Measurements from ENCODE around the gene DNAJC3.
"Not testable (repeated sequence)": the region's sequence is repeated elsewhere in the genome, so short reads cannot be mapped to it uniquely, and the experiment has no call there.

The DNAJC3 gene

DNA sequence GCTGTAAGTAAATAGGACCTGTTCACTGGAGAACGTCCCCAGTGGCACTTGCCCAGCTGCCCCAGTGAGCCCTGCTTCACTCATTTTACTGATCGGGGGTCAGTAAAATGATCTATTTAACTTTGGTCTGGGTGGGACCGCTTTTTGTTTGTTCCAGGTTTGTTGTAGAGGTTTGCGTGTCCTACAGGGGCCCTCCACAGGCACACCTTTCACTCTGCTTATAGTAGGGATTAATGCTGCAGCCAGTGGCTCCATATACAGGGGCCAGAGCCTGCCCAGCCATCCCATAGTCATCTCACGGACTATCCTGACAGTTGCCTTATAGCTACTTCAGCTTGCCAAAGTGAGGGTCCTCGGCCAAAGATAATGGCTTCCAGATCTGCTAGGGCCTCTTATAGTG, 104.1 kb downstream of the DNAJC3 start:
- TF ChIP-seq, protein P1, sequence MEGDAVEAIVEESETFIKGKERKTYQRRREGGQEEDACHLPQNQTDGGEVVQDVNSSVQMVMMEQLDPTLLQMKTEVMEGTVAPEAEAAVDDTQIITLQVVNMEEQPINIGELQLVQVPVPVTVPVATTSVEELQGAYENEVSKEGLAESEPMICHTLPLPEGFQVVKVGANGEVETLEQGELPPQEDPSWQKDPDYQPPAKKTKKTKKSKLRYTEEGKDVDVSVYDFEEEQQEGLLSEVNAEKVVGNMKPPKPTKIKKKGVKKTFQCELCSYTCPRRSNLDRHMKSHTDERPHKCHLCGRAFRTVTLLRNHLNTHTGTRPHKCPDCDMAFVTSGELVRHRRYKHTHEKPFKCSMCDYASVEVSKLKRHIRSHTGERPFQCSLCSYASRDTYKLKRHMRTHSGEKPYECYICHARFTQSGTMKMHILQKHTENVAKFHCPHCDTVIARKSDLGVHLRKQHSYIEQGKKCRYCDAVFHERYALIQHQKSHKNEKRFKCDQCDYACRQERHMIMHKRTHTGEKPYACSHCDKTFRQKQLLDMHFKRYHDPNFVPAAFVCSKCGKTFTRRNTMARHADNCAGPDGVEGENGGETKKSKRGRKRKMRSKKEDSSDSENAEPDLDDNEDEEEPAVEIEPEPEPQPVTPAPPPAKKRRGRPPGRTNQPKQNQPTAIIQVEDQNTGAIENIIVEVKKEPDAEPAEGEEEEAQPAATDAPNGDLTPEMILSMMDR (conservative IDR thresholded peaks at IDR 0.05; ENCODE audit: low read depth, low read length) = no peak
- no peak overlapping the region for H3K4me3 ChIP-seq (ENCODE audit: low read length)
- no peak for DNase-seq (ENCODE audit: low read depth)

DNA sequence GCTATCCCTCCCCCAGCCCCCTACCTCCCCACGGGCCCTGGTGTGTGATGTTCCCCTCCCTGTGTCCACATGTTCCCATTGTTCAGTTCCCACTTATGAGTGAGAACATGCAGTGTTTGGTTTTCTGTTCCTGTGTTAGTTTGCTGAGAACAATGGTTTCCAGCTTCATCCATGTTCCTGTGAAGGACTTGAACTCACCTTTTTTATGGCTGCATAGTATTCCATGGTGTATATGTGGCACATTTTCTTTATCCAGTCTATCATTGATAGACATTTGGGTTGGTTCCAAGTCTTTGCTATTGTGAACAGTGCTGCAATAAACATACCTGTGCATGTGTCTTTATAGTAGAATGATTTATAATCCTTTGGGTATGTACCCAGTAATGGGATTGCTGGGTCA, 105.0 kb downstream of the DNAJC3 start:
- not testable (repeated sequence) for DNase-seq (ENCODE audit: low read depth); H3K4me3 ChIP-seq (ENCODE audit: low read length)

DNA sequence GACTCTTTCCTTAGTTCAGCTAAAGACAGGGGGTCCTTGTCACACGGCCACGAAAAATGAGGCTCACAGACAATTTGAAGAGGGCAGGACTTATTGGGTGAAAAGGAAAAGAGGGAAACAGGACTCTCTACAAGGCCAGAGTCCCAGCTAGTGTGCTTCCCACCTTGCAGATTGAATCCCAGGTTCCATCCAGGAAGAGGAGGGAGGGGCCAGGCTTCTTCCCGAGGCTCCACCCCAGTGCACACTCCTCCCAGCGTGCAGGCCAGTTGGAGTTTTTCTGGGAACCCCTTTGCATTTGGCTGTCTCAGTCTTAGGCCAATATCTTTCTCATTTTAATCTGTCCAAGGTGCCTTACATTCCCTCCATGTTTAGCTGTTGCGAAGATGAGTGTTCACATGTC, 106.8 kb downstream of the DNAJC3 start:
- H3K4me3 ChIP-seq (ENCODE audit: low read length) = no peak overlapping the region
- TF ChIP-seq, protein P1 (conservative IDR thresholded peaks at IDR 0.05; ENCODE audit: low read depth, low read length) = no peak
- no peak for DNase-seq (ENCODE audit: low read depth)

DNA sequence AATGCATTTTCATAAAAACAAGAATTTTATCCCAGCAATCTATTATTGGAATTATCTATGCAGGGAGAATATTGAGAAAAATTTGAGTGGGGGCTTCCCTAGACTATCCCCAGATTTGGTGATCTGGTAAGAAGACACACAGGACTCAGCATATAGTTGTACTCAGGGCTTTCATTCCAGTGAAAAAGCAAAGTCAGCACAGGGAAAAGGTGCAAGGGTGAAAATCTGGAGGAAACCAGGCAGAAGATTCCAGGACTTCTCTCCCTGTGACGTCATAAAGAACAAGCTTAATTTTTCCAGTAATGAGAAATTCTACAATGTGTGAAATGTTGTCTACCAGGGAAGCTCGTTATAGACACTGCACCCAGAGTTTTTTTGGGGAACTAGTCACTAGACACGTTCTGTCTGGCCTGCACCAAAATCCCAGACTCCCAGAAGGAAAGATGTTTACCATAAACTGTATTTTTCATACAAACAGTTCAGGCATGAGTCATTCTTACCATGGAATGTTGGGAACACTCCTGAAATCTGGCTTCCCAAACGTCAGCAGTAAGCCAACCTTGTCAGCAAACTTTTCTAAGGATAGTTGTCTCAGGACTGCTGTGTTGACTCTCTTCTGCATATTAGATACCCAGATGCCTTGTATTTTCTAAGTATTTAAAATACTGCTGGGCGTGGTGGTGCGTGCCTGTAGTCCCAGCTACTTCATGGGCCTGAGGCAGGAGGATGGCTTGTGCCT, 107.4 kb downstream of the DNAJC3 start:
- DNase-seq (ENCODE audit: low read depth) = peak; percentile 75
- TF ChIP-seq, protein P1 (conservative IDR thresholded peaks at IDR 0.05; ENCODE audit: low read depth, low read length) = no peak

DNA sequence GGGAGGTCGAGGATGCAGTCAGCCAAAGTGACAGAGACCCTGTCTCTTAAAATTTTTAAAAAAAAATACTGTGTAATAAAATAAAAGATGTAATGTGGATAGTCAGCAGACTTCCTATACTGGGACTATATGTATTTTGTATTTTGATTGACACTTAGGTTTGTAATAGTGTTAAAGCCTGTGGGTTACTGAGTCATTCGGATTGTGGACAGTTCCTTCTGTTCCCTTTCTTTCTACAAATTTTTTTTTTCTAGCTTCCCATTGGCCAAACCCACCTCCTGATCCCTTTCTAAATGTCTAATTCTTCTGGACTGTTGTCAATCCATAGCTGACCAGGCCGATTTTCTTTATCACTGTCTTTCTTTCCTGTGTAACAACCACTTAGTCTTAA, 108.0 kb downstream of the DNAJC3 start:
- DNase-seq (ENCODE audit: low read depth) = peak; percentile 19
- TF ChIP-seq, protein P1 (conservative IDR thresholded peaks at IDR 0.05; ENCODE audit: low read depth, low read length) = no peak
- no peak overlapping the region for H3K4me3 ChIP-seq (ENCODE audit: low read length)

More for the DNA sequence above, 107.4 kb downstream of the DNAJC3 start:
- no peak overlapping the region for H3K4me3 ChIP-seq (ENCODE audit: low read length)

DNA sequence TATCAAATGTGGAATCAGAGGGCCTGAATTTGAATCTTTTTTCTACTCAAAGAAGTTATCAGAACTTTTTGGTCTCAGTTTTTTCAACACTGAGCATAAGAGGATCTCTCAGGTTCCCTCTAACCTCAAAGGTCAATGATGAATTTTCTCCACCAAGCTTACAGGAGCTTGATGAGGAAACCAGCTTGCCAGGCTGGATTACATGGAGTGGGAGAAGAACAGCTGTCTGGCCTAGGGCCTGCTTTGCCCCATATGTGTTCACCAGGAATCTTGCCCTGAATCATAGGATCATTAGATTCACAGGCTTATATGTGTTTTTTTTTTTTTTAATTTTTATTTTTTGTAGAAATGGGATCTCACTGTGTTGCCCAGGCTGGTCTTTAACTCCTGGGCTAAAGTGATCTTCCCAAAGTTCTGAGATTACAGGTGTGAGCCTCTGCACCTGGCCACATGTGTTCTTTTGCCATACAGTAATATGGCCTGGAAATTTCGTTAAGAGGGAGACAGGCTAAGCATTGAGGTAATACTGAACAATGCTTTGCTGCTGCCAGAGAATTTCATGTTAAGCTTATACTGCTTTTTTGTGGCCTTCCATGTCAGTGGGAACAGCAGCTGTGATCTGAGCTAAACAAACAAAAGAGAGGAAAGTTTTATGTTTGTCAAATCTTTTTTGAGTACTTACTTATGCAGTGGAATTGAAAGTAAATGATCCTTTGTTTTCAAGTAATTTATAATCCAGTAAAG, 110.6 kb downstream of the DNAJC3 start:
- TF ChIP-seq, protein P1 (conservative IDR thresholded peaks at IDR 0.05; ENCODE audit: low read depth, low read length) = no peak
- H3K4me3 ChIP-seq (ENCODE audit: low read length) = no peak overlapping the region
- no peak for DNase-seq (ENCODE audit: low read depth)

DNA sequence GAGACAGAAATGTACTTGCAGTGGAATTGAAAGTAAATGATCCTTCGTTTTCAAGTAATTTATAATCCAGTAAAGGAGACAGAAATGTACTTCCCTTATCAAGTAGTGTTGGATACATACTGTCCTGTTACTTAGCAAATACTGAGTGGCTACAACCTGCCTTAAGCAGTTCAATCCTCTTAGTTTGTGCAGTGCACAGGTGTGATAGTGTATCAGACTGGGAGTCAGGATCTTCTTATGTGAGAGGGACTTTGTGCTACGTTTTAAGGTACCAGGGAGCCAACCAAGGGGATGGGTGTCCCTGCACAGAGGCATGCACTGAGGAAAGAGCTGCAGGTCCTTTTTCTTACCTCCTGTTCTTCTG, 111.1 kb downstream of the DNAJC3 start:
- no peak for DNase-seq (ENCODE audit: low read depth)
- H3K4me3 ChIP-seq (ENCODE audit: low read length) = no peak overlapping the region
- TF ChIP-seq, protein P1 (conservative IDR thresholded peaks at IDR 0.05; ENCODE audit: low read depth, low read length) = no peak

DNA sequence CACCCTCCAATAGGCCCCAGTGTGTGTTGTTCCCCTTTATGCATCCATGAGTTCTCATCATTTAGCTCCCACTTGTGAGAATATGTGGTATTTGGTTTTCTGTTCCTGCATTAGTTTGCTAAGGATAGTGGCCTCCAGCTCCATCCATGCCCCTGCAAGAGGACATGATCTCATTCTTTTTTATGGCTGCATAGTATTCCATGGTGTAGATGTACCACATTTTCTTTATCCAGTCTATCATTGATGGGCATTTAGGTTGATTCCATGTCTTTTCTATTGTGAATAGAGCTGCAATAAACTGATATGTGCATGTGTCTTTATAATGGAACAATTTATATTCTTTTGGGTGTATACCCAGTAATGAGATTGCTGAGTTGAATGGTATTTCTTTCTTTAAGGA, 112.4 kb downstream of the DNAJC3 start:
- not testable (repeated sequence) for DNase-seq (ENCODE audit: low read depth); H3K4me3 ChIP-seq (ENCODE audit: low read length)

All from retinal pigment epithelial cell (primary cell).